Naive B cell (primary cell): ENCODE measurements around the gene XPC. TPM values are rescaled to one million over a fixed set of nuclear protein-coding genes. Genes with fewer than 3 reads are reported as not detected.

Experiments
- ATAC-seq, 2 donors: fragments of 150-1000 bp; cut with Tn5 transposase; 2 replicates each; pipeline ENCODE4 v1.10.0; 2021; ENCODE audit warnings: low read depth in 2 of 2, mild to moderate bottlenecking in 2 of 2, moderate library complexity in 2 of 2
- DNase-seq: peaks from one replicate; pipeline ENCODE4 v3.0.0; 2022
- H3K27ac Mint-ChIP-seq, 6 donors: one replicate each; pipeline ENCODE4 v1.8.0; 2020 to 2022; ENCODE audit warnings: mild to moderate bottlenecking in 6 of 6, mixed read lengths in 6 of 6, moderate library complexity in 5 of 6, inconsistent platforms in 2 of 6
- H3K27me3 Mint-ChIP-seq, 3 donors: one replicate each; pipeline ENCODE4 v1.8.0; 2021 to 2022; ENCODE audit warnings: mixed read lengths in 3 of 3, mild to moderate bottlenecking in 1 of 3
- H3K36me3 Mint-ChIP-seq, 2 donors: one replicate each; pipeline ENCODE4 v1.8.0; 2020 to 2022; ENCODE audit warnings: mixed read lengths in 2 of 2, inconsistent platforms in 1 of 2, mild to moderate bottlenecking in 1 of 2
- H3K4me1 Mint-ChIP-seq, 3 donors: one replicate each; pipeline ENCODE4 v1.8.0; 2020 to 2022; ENCODE audit warnings: mixed read lengths in 3 of 3, inconsistent platforms in 1 of 3, mild to moderate bottlenecking in 1 of 3, moderate library complexity in 1 of 3
- H3K4me3 Mint-ChIP-seq, 8 donors: one replicate each; pipeline ENCODE4 v1.8.0; 2020 to 2022; ENCODE audit warnings: mild to moderate bottlenecking in 8 of 8, mixed read lengths in 8 of 8, moderate library complexity in 8 of 8, inconsistent platforms in 2 of 8
- H3K9me3 Mint-ChIP-seq, 7 donors: one replicate each; pipeline ENCODE4 v1.8.0; 2020 to 2022; ENCODE audit warnings: mixed read lengths in 7 of 7, mild to moderate bottlenecking in 5 of 7, inconsistent platforms in 2 of 7, moderate library complexity in 1 of 7
- polyA plus RNA-seq, 6 donors: library from polyadenylated mRNA; unstranded; fragments of 300-500 nt; fragmentation: Illumina TruSeq; gene quantifications; one replicate each; pipeline ENCODE4 v1.2.3, GENCODE V29; 2021; ENCODE audit warnings: low read depth in 6 of 6

XPC gene
- polyA plus RNA-seq, 6 donors from 2014 or later: 10.0 to 36.6 (median 32.3) TPM

DNA sequence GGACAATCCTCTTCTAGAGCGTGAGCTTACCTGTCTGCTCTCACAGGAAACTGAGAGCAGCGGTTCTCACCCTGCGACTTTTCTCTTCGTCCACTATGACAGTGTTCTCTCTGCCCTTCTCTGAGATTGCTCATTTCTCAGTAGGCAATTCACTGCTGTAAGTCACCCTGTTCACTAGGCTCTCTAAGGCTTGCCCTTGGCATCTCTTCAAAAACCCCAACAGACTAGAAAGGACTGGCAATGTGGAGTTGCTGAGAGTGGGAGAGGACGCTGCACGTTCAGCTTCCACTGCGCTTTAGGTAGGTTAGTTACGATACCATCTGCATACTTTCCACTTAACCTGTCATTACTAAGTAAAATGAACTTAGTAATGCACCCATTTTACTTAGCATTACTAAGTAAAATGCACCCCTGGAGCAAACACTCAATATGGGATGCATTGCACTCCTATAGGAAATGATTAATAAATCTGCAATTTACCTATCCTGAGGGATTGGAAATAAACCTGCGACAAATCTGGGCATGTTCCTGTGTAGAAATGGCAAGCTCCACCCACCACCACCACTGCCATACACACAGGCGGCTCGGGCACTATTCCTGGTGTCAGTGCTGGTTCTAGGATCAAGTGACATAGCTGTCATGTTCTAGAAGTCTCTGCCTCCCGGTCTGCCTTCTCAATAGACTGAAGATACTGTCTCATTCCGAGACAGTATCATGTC is 21.4 kb downstream of the XPC start:
- no peak for DNase-seq
- Mint-ChIP-seq H3K27me3 (no peaks in the 10 kb centered on the region), H3K36me3 (peaks cover 56 to 73% of the 10 kb centered on the region in 2 donors), H3K9me3 (peaks cover 3 to 14% (median 11%) of the 10 kb centered on the region in 7 donors), H3K27ac (peak overlapping the region in 2 of 6 donors; percentile 33 to 48), H3K4me1 (peaks cover 7 to 16% (median 7%) of the 10 kb centered on the region in 3 donors), H3K4me3 (no peak overlapping the region)
- no peak for ATAC-seq

DNA sequence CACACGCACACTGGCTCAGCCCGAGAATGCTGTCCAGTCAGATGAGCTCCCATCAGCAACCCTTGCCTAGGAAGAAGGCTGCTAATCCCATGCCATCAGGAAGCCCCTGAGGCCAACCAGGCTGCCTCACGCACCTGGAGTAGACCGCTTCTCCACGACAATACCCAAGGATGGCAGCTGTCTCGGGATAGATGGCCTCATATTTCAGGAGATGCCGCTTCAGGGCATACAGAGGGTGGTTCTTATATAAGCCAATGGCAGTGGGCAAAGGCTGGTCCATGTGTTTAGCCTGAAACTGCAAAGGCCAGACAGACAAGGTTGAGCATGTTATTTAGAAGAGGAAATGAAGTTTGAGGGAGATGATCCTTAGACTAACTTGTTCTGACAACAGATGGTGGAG is 22.2 kb downstream of the XPC start:
- no peak overlapping the region for H3K4me3 Mint-ChIP-seq
- DNase-seq (no peak), ATAC-seq (no peak)
- no peaks in the 10 kb centered on the region for H3K27me3 Mint-ChIP-seq
- peaks cover 7 to 16% (median 7%) of the 10 kb centered on the region in 3 donors for H3K4me1 Mint-ChIP-seq
- H3K9me3 Mint-ChIP-seq: peaks cover 0 to 6% (median 4%) of the 10 kb centered on the region in 7 donors
- H3K36me3 Mint-ChIP-seq: peaks cover 48 to 65% of the 10 kb centered on the region in 2 donors
- peak overlapping the region in 2 of 6 donors; percentile 56 to 60 for H3K27ac Mint-ChIP-seq

DNA sequence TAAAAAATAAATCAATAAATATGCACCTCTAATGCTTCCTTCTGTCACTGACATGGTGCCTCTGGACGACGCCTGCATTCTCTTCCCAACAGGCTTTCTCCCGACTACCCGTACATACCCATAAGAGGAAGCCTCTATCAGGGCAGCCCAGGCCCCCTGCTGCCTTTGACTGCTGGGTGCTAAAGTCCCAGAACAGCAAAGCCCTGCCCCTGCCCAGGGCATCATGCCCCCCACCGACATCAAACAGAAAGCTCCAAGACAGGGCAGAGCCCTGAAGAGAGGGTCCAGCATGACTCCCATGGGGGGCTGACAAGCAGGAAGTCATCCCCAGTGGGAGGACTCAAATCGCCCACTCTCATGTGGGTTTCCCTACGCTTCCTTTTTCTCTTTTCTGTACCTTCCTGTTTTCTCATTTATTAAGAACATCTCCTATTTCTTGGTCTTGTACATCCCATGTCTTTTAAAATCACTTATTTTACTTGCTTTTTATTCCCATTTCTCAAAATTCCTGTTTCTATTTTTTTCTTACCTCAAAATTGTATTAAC is 23.4 kb downstream of the XPC start:
- Mint-ChIP-seq H3K36me3 (peaks cover 35 to 53% of the 10 kb centered on the region in 2 donors), H3K4me1 (peaks cover 7 to 16% (median 7%) of the 10 kb centered on the region in 3 donors), H3K27ac (peak overlapping the region in 3 of 6 donors; percentile 24 to 73 (median 29)), H3K4me3 (no peak overlapping the region), H3K27me3 (no peaks in the 10 kb centered on the region), H3K9me3 (no peaks in the 10 kb centered on the region)
- ATAC-seq (no peak), DNase-seq (no peak)

DNA sequence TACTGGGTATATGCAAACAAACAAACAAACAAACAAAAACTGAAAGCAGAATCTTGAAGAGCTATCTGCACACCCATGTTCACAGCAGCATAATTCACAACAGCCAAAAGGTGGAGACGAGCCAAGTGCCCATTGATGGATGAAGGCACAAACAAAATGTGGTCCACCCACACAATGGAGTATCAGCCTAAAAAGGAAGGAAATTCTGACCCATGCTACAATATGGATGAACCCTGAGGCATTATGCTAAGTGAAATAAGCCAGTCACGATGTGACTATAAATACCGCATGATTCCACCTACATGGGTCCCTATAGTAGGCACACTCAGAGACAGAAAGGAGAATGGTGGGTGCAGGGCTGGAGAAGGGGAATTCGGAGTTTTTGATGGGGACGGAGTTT is 24.1 kb downstream of the XPC start:
- peak overlapping the region in 2 of 6 donors; percentile 29 to 73 for H3K27ac Mint-ChIP-seq

DNA sequence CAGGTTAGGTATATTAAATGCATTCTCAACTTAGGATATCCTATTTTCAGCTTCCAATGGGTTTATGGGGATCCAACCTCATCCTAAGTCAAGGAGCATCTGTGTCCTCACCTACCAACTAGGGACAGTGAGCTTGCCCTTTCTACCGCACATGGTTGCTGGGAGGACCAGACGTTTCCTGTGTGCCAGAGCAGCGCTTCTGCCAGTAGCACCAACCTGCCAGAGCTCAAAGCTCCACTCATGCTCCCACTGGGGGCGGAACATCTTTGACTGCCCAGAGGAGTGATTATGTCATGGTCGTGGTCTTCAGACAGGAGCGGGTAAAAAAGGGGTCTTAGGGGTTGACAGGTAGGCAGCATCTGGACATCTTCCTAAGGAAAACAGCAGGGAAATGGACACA is 24.7 kb downstream of the XPC start:
- DNase-seq: no peak
- H3K4me3 Mint-ChIP-seq: no peak overlapping the region
- ATAC-seq: no peak
- peak overlapping the region in 2 of 6 donors; percentile 23 to 29 for H3K27ac Mint-ChIP-seq
- peaks cover 24 to 44% of the 10 kb centered on the region in 2 donors for H3K36me3 Mint-ChIP-seq
- H3K9me3 Mint-ChIP-seq: no peaks in the 10 kb centered on the region
- H3K27me3 Mint-ChIP-seq: no peaks in the 10 kb centered on the region
- H3K4me1 Mint-ChIP-seq: peaks cover 7 to 13% (median 7%) of the 10 kb centered on the region in 3 donors

More for the DNA sequence above, 24.1 kb downstream of the XPC start:
- H3K9me3 Mint-ChIP-seq: no peaks in the 10 kb centered on the region
- peaks cover 31 to 50% of the 10 kb centered on the region in 2 donors for H3K36me3 Mint-ChIP-seq
- no peaks in the 10 kb centered on the region for H3K27me3 Mint-ChIP-seq
- no peak overlapping the region for H3K4me3 Mint-ChIP-seq
- H3K4me1 Mint-ChIP-seq: peaks cover 7 to 16% (median 7%) of the 10 kb centered on the region in 3 donors
- no peak for ATAC-seq
- DNase-seq: no peak

DNA sequence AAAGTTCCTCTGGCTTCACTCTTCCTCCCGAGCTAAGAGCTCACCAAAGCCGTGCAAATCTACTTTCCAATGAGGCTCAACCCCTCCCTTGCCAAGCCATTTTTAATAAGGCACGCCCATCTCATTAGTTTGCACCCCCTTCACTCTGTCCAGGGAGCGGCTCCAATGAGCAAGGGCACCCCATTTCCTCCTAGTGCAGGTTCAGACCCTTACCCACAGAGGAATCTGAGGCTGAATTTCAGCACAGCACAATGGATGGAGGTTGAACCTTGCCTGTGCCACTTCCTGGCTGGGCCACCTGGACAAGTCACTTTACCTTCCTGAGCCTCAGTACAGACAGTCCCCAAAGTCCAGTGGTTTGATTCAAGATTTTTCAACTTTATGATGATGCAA is 25.4 kb downstream of the XPC start:
- peaks cover 7 to 8% (median 7%) of the 10 kb centered on the region in 3 donors for H3K4me1 Mint-ChIP-seq
- DNase-seq: no peak
- ATAC-seq: no peak
- no peaks in the 10 kb centered on the region for H3K9me3 Mint-ChIP-seq
- peaks cover 17 to 37% of the 10 kb centered on the region in 2 donors for H3K36me3 Mint-ChIP-seq
- no peaks in the 10 kb centered on the region for H3K27me3 Mint-ChIP-seq
- no peak overlapping the region for H3K4me3 Mint-ChIP-seq
- H3K27ac Mint-ChIP-seq: peak overlapping the region in 1 of 6 donors; percentile 29

DNA sequence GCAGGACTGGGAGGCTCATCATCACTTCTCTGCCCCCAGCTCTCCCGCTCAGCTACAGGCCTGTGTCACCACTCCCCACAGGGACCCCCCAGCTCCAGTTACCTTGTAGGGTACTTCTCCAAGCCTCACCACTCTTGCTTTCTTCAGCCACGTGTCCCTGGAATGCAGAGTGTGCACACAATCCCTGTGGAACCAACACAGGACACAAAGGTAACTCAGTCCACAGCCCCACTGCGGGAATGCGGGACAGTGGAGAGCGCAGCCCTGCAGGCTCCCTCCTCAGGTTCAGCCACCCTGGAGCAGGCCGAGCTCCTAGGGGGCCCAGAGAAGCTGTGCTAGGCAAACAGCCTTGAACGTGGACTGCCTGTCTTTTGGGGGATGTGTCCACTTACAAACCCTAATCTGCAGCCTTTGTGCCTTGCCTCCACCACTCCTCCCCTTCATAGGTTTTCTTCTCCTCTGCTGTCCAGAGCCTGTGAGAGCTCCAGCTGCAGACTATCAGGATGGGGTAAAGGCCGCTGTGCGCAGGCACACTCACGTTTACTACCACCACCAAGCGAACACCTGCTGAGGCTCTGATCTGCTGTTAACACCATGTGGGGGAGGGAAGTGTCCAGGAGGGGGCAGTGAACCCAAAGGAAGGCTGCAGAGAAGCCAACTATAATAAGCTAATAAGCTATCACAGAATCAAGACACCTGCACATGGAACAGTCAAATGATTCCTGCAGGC is 26.0 kb downstream of the XPC start:
- peak overlapping the region in 1 of 6 donors; percentile 29 for H3K27ac Mint-ChIP-seq

DNA sequence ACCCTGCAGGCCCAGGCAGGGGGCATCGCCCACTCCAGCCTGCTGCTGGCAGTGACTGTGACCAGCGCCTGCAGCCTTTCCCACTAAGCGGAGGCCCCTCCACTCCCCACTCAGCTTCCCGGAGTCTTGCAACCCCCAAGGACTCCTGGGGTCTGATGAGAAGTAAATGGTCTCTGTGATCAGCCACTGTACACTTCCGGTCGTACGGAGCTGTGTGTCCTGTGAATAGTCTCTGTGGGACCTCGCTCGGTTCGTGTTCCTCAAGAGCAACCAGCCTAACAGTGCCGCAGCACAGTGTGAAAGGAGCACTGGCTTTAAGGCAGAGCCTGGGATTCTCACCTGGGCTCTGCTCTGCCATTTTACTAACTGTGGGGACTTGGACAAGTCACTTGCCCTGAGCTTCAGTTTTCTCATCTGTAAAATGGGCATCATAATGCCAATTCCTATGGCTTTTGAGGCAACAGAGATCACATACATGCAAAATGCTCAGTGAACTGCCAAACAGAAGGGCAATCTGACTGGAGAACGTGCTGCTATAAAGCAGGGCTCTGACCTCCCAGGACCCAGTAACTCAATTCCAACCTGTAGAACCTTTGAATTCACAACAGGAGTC is 26.8 kb downstream of the XPC start:
- H3K9me3 Mint-ChIP-seq: no peaks in the 10 kb centered on the region
- no peak overlapping the region for H3K27ac Mint-ChIP-seq
- H3K36me3 Mint-ChIP-seq: peaks cover 11 to 29% of the 10 kb centered on the region in 2 donors
- no peaks in the 10 kb centered on the region for H3K27me3 Mint-ChIP-seq
- H3K4me3 Mint-ChIP-seq: no peak overlapping the region
- DNase-seq (no peak), ATAC-seq (no peak)
- peaks cover 7 to 8% (median 7%) of the 10 kb centered on the region in 3 donors for H3K4me1 Mint-ChIP-seq

More for the DNA sequence above, 26.0 kb downstream of the XPC start:
- DNase-seq: no peak
- Mint-ChIP-seq H3K4me3 (peak overlapping the region in 1 of 8 donors; percentile 45), H3K9me3 (no peaks in the 10 kb centered on the region), H3K4me1 (peaks cover 7 to 8% (median 7%) of the 10 kb centered on the region in 3 donors), H3K36me3 (peaks cover 16 to 32% of the 10 kb centered on the region in 2 donors), H3K27me3 (no peaks in the 10 kb centered on the region)
- ATAC-seq: no peak

DNA sequence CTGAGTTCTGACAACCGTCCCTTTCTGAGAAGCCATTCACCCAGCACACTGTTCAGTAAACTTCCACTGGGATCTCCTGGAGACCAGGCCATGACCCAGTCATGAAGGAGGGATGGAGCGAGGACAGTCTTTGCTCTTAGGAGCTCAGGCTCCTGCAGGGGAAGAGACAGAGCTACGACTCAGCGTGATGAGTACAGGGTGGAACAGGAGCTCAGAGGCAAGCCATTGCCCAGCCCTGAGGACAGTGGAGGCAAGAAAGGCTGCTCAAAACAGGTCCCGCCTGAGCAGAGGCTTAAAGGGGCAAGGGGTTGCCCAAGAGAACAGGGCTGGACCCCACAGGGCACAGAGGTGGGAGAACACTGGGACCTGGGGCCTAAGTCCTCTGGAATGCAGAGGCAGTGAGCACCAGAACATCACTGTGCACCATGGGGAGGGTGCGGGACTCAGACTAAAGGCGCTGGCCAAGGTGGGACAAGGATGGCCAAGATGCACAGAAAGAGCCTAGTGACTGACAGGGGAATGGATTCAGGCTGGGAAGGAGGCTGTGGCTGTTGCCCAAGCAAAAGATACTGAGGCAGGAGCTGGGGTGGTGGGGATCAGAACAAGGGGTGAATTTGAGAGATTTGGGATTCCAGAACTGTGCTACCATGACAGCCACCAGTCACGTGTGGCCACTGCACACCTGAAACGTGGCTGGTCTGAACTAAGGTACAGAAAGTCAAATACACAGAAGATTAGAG is 27.7 kb downstream of the XPC start:
- Mint-ChIP-seq H3K9me3 (no peaks in the 10 kb centered on the region), H3K4me3 (no peak overlapping the region), H3K27ac (peak overlapping the region in 4 of 6 donors; percentile 53 to 93 (median 74)), H3K4me1 (peaks cover under 1 to 13% (median 8%) of the 10 kb centered on the region in 3 donors), H3K27me3 (no peaks in the 10 kb centered on the region), H3K36me3 (peaks cover 4 to 26% of the 10 kb centered on the region in 2 donors)
- no peak for DNase-seq
- ATAC-seq: no peak

DNA sequence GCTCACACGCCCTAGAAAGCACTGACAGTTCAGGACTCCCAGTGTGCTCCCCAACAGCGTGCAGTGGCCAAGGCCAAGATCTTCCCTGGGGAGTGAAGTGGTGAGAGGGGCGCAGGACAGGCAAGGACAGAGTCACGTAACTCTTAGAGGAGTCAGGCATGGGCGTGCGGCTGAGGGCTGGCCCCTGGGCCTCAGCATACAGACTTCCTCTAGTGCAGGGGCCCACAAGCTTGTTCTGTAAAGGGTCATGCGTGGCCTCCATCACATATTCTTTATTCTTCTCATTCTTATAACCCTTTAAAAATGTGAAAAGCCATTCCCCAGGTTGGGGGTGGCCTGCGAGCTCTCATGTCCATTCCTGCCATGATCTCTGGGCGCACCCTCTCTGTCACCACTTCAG is 28.3 kb downstream of the XPC start:
- ATAC-seq (no peak), DNase-seq (no peak)
- H3K27me3 Mint-ChIP-seq: no peaks in the 10 kb centered on the region
- no peaks in the 10 kb centered on the region for H3K9me3 Mint-ChIP-seq
- H3K4me1 Mint-ChIP-seq: peaks cover 4 to 17% (median 8%) of the 10 kb centered on the region in 3 donors
- no peak overlapping the region for H3K4me3 Mint-ChIP-seq
- H3K27ac Mint-ChIP-seq: peak overlapping the region in 3 of 6 donors; percentile 29 to 77 (median 70)
- peaks cover 4 to 24% of the 10 kb centered on the region in 2 donors for H3K36me3 Mint-ChIP-seq

DNA sequence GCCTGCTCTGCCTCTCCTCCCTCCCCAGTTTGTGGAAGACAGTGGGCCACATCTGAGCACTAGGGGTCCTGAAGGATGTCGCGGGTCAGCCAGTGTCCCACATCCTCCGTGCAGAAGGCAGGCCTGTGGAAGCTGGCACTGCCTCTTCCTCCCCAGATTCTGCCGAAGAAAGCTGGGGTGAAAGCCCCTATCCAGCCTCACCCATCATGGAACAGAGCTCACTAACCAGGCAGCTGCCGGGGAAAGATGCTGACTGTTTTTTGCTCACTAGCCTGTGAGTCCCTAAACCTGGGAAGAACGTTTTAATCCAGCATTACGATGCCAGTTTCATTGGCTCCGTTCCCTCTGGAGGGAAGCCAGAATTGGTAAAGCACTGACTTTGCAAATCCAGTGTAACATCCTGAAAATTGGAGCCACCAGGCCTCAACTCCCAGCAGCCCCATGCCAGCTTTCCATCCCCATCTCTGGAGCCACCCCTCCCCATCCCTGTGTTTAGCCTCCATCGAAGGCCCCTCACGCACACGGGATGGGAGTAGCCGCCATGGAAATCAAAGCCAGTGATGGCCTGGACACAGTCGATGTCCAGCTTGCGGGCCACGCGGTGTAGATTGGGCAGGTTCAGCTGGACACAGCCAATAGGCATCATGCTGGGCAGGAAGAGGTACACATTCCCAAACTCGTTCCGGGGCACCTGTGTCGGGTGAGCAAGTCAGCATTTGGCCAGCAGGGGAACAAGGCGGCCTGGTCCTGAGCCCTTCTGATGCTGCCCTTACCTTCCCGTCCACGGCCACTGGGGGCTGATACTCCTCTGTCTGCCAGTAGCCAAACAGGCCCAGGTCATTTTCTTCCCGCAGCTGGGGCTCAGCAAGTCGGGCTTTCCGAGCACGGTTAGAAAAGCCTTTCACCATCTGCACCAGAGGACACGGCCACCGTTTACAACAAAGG is 30.1 kb downstream of the XPC start:
- Mint-ChIP-seq H3K9me3 (no peaks in the 10 kb centered on the region), H3K27ac (peak overlapping the region in 2 of 6 donors; percentile 24 to 96), H3K27me3 (no peaks in the 10 kb centered on the region)

DNA sequence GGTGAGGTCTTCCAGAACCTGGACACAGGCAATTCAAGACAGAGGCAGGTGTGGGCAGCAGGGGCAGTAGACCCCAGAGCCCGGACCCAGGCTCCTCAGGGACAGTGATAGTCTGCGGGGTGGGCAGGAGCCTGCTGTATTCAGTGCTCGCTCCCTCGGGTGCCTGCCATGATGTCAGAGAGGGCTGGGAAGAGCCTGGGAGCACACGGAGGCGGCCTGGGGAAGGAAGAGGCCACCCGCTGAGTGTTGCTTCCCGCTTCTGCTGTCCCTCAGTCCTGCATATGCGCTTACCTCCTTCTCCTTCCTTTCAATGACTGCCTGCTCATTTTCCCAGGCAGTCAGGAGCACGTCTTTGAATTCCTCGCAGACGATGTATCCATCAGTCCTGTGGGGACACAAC is 30.8 kb downstream of the XPC start:
- H3K9me3 Mint-ChIP-seq: no peaks in the 10 kb centered on the region
- H3K27me3 Mint-ChIP-seq: no peaks in the 10 kb centered on the region
- peaks cover 3 to 22% (median 9%) of the 10 kb centered on the region in 3 donors for H3K4me1 Mint-ChIP-seq
- H3K36me3 Mint-ChIP-seq: peaks cover 0 to 8% of the 10 kb centered on the region in 2 donors
- DNase-seq: no peak
- peak overlapping the region in 1 of 6 donors; percentile 96 for H3K27ac Mint-ChIP-seq
- no peak overlapping the region for H3K4me3 Mint-ChIP-seq
- no peak for ATAC-seq

More for the DNA sequence above, 30.1 kb downstream of the XPC start:
- DNase-seq: no peak
- Mint-ChIP-seq H3K4me3 (no peak overlapping the region), H3K36me3 (peaks cover 0 to 8% of the 10 kb centered on the region in 2 donors), H3K4me1 (peaks cover 3 to 22% (median 9%) of the 10 kb centered on the region in 3 donors)
- ATAC-seq: no peak
